ENCODE data around the gene LRP8. TPM values are rescaled to one million over a fixed set of nuclear protein-coding genes. Genes with fewer than 3 reads are reported as not detected.

The LRP8 gene
- total and polyA plus RNA-seq, 2 of the 4 experiments (the other 2 are of a cell fraction) = 12.0 to 12.1 TPM

DNA sequence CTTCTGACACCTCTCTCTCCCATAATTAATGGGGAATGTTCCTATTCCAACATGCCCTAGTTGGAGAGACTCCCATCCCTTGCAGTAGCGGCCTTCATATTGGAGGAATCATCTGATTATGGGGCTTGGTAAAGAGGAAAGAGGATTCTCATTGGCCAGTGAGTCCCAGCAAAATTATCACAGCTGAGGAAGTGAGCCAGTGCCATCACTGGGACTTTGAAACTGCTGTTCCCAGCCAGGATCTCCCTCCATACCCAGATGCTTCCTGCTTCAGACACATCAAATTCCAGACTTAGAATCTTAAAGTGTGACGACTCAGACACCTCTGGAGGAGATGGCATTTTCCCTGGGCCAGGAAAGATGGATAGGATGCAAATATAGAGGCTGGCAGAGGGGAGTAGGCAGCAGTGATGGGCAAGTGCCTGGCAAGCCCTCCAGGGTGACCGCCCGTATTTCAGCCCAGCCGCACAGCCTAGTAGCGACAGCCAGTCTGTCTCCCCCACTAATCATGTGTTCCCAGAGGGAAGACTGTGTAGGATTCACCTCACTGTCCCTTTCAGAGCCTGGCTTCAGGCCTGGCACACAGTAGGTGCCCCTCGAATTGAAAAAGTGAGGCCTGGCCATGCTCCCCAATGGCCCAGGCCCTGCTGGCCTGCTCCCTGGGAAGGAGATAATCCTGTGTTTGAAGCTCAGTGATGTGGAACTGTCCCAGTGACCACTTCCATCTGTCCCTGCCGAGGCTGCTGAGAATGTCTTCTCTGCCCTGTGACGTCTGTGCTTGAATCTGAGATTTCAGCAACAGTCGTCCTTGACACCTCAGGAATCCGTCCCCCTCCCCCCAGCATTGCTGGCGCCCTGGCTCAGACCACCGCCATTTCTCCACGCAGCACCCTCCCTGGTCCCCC, 48.3 kb downstream of the LRP8 start:
- H2BK120ac ChIP-seq (ENCODE audit: low read depth, low read length) = no peak overlapping the region
- H3K4me3 ChIP-seq (ENCODE audit: insufficient read depth, low read depth, low read length) = no peak overlapping the region
- ChIA-PET POLR2A (ENCODE audit: unreplicated experiment) (no interaction called here), CTCF (interaction anchor here (0.6 to 1.6 kb wide), 3 partner anchors 13 to 114 kb away, joined by 3 to 4 read pairs (median 4); no protein-coding TSS in a partner anchor)
- H3K14ac ChIP-seq (replicated peaks; ENCODE audit: low read depth, low read length) = no peak overlapping the region
- H3K36me3 ChIP-seq (ENCODE audit: control insufficient read depth, insufficient read depth, low read length) = no peaks in the 10 kb centered on the region
- H3K9ac ChIP-seq (ENCODE audit: low read depth, low read length) = no peak overlapping the region
- no peaks in the 10 kb centered on the region for H3K9me3 ChIP-seq (ENCODE audit: control insufficient read depth, insufficient read depth, low read length)
- dilution Hi-C loops (cut with HindIII; ENCODE audit: low sequenced_read_pairs, unreplicated experiment) (no loop called here), intact Hi-C loops (cut with micrococcal nuclease) (loop anchor here (2.0 kb wide), 1 partner anchor 191 kb away; no protein-coding TSS in a partner anchor), in situ Hi-C loops (cut with MboI; ENCODE audit: low sequenced_read_pairs) (loop anchor here (5.0 kb wide), 2 partner anchors 113 to 193 kb away; no protein-coding TSS in a partner anchor)
- H2AK9ac ChIP-seq (replicated peaks; ENCODE audit: low read depth, low read length, poor library complexity) = no peak overlapping the region
- H3K4me2 ChIP-seq (ENCODE audit: low read depth, low read length) = no peak overlapping the region
- no peak overlapping the region for H3K27ac ChIP-seq (ENCODE audit: insufficient read depth, low read length)
- no peak overlapping the region for H4K5ac ChIP-seq (ENCODE audit: low read depth, low read length)
- H3K27me3 ChIP-seq (ENCODE audit: control insufficient read depth, insufficient read depth, low read length) = no peaks in the 10 kb centered on the region
- no peak overlapping the region for H3K4ac ChIP-seq (ENCODE audit: low read depth, low read length)
- H3K79me1 ChIP-seq (ENCODE audit: low read depth in 1 of 2, low read length in 2 of 2) = no peaks in the 10 kb centered on the region
- no peak overlapping the region for H2BK20ac ChIP-seq (ENCODE audit: low read depth, low read length)
- no peak overlapping the region for H4K8ac ChIP-seq (ENCODE audit: low read depth in 2 of 2, low read length in 2 of 2)
- H3K56ac ChIP-seq (ENCODE audit: extremely low read depth, insufficient read depth, low read length) = no peak overlapping the region
- H2AK5ac ChIP-seq (ENCODE audit: low read depth, low read length) = no peak overlapping the region
- DNase-seq (no peak), ATAC-seq (ENCODE audit: low read depth) (no peak)
- H3K9me1 ChIP-seq (ENCODE audit: insufficient read depth, low read length) = no peaks in the 10 kb centered on the region
- no peak overlapping the region for H2BK15ac ChIP-seq (ENCODE audit: low read depth, low read length)
- no peak overlapping the region for H4K91ac ChIP-seq (ENCODE audit: insufficient read depth, low read depth, low read length)
- no peaks in the 10 kb centered on the region for H3K4me1 ChIP-seq (ENCODE audit: control insufficient read depth, insufficient read depth, low read length)
- BruUV-seq (replicated peaks) = no TSS peak
- H3K23ac ChIP-seq (ENCODE audit: low read depth, low read length) = no peak overlapping the region
- 100% methylated on average over 1 of the region's 14 CpGs; no CpG with 5 or more reads in 1 of the 2 experiments for WGBS, 2 experiments (ENCODE audit: extremely low coverage in 2 of 2, insufficient read length in 1 of 2)
- H2BK5ac ChIP-seq (ENCODE audit: low read depth, low read length, poor library complexity, severe bottlenecking) = no peak overlapping the region
- H4K20me1 ChIP-seq (ENCODE audit: insufficient read depth, low read length) = no peaks in the 10 kb centered on the region
- TF ChIP-seq, protein P1, sequence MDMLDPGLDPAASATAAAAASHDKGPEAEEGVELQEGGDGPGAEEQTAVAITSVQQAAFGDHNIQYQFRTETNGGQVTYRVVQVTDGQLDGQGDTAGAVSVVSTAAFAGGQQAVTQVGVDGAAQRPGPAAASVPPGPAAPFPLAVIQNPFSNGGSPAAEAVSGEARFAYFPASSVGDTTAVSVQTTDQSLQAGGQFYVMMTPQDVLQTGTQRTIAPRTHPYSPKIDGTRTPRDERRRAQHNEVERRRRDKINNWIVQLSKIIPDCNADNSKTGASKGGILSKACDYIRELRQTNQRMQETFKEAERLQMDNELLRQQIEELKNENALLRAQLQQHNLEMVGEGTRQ (IDR thresholded peaks at IDR 0.05; ENCODE audit: low read depth, low read length) = no peak
- TF ChIP-seq CHD1 (IDR thresholded peaks at IDR 0.05; ENCODE audit: low read depth, low read length) (no peak), MXI1 (IDR thresholded peaks at IDR 0.05; ENCODE audit: borderline replicate concordance, low read depth, low read length) (no peak), CEBPB (IDR thresholded peaks at IDR 0.05; ENCODE audit: low read depth, low read length) (no peak), RAD21 (IDR thresholded peaks at IDR 0.05; ENCODE audit: low read length) (no peak), MAFK (IDR thresholded peaks at IDR 0.05; ENCODE audit: low read depth, low read length) (no peak), MAZ (IDR thresholded peaks at IDR 0.05; ENCODE audit: borderline replicate concordance, low read depth, low read length) (no peak), BHLHE40 (IDR thresholded peaks at IDR 0.05; ENCODE audit: low read depth, low read length) (no peak), SMC3 (IDR thresholded peaks at IDR 0.05; ENCODE audit: low read depth, low read length) (no peak), FOS (IDR thresholded peaks at IDR 0.05; ENCODE audit: low read depth, low read length) (no peak), ELK1 (IDR thresholded peaks at IDR 0.05; ENCODE audit: borderline replicate concordance, low read depth, low read length) (no peak)
- H2AFZ ChIP-seq (replicated peaks; ENCODE audit: low read length, poor library complexity) = no peak overlapping the region
- H3K18ac ChIP-seq (ENCODE audit: low read depth, low read length) = no peak overlapping the region

All from IMR-90 (cell line).